Activated naive CD8-positive, alpha-beta T cell (primary cell): ENCODE results near the gene LCNL1.
"Not testable (repeated sequence)": the region's sequence is repeated elsewhere in the genome, so short reads cannot be mapped to it uniquely, and the experiment has no call there.

Experiments used
- H3K27ac Mint-ChIP-seq: one replicate; pipeline ENCODE4 v1.8.0; 2021; ENCODE audit warnings: mixed read lengths
- H3K27me3 Mint-ChIP-seq: one replicate; pipeline ENCODE4 v1.8.0; 2021; ENCODE audit warnings: mixed read lengths
- H3K36me3 Mint-ChIP-seq: one replicate; pipeline ENCODE4 v1.8.0; 2021; ENCODE audit warnings: mixed read lengths
- H3K4me1 Mint-ChIP-seq: one replicate; pipeline ENCODE4 v1.8.0; 2021; ENCODE audit warnings: low read depth, mixed read lengths
- H3K4me3 Mint-ChIP-seq: one replicate; pipeline ENCODE4 v1.8.0; 2021; ENCODE audit warnings: mild to moderate bottlenecking, mixed read lengths
- H3K9me3 Mint-ChIP-seq: one replicate; pipeline ENCODE4 v1.8.0; 2021; ENCODE audit warnings: low read depth, mixed read lengths

The LCNL1 gene

DNA sequence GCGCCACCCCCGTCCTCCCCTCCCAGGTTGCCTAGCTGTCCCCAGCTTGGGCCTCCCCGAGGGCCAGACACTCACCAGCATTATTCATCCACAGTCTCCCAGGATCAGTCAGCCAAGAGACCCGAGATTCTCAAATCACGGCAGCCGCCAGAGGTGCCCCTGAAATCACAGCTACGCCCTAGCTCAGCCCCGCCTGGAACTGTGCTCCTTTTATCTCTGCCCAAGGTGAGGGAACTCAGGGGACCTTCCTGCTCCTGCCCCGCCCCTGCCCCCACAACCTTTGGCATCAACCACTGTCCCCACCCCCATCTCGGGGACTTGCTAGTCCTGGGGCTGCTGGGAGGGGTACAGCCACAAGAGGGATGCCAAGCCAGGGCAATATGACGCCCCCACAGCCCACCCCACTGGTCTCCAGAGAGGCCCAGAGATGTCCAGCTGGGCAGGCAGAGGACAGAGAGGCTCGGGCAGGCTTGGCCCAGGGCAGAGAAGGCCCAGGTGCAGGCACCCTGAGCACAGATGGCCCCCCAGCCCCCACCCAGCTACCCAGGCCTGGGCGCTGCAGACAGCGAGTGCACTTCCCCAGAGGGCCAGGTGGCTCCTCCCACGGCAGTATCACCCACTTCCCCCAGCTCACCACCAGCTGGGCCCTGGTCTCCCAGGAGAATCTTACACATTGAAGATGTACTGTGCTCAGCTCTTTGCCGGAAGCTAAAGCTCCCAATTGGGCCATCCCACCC is 49.3 kb downstream of the LCNL1 start, which contains the start of gene FUT7:
TSS of gene FUT7 (minus strand) at position 185 of the 737 bp plus-strand sequence. CDS start at position 88, 97 bp downstream.
- peak within 1 kb of the TSS; percentile 57 for H3K4me3 Mint-ChIP-seq
- no peaks in the 10 kb centered on the region for H3K27me3 Mint-ChIP-seq
- H3K36me3 Mint-ChIP-seq, result no peaks in the 10 kb centered on the region
- H3K27ac Mint-ChIP-seq, result no peak within 1 kb of the TSS
- peaks cover 42% of the 10 kb centered on the region for H3K4me1 Mint-ChIP-seq
- no peaks in the 10 kb centered on the region for H3K9me3 Mint-ChIP-seq

DNA sequence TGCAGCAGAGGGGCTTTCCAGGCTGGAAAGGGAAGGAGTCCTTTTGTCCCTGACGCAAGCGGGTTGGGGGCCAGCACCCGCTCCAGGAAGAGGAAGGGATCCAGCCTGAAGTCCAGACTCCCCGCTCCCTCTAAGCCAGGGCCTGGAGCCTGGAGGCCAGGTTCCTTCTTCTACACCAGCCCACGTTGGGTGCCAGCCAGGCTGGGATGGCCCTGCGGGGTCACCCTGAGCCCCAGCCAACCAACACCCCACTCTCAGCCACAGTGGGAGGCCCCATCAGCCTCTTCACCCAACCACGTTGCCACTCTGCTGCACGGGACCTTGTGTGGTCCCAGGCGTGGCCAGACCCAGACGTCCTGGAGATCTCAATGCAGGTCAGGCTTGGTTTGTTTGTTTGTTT is 50.1 kb downstream of the LCNL1 start:
- Mint-ChIP-seq H3K27ac (no peak overlapping the region), H3K27me3 (no peaks in the 10 kb centered on the region), H3K4me3 (peak overlapping the region; percentile 23), H3K4me1 (peaks cover 39% of the 10 kb centered on the region), H3K36me3 (no peaks in the 10 kb centered on the region), H3K9me3 (no peaks in the 10 kb centered on the region)

- not testable (repeated sequence) for H3K27ac Mint-ChIP-seq, H3K9me3 Mint-ChIP-seq, H3K36me3 Mint-ChIP-seq, H3K27me3 Mint-ChIP-seq, H3K4me3 Mint-ChIP-seq
- H3K4me1 Mint-ChIP-seq, result peaks cover 39% of the 10 kb centered on the region
Observed at GRCh38 chr9:137033481-137033880, 50.7 kb downstream of the LCNL1 start.

DNA sequence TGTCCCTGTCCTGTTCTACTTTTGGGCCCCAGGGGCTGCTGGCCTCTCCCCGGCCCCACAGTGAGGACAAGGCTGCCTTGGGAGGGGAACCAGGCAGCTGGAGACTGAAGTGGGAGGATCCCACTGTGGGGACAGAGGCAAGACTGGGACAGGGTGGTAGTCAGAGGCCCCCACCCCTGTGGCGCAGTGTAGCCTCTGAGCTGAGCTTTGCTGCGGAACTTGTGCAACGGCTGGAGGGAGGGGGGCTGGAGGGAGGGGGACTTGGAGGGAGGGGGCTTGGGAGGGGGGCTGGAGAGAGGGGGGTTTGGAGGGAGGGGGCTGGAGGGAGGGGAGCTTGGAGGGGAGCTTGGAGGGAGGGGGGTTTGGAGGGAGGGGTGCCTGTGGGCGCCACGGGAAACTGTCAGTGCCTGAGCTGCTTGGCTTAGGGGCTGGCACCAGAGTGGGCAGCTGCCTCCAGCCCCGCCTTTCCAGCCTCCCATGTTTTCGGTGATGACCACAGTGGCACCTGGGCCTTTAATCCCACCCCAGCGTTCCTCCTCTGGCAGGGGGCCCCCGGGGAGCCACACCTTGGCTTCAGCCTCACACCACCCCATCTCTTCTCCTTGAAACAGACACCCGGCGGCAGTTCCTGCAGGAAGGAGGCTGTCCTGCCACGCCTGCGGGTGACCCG is 51.4 kb downstream of the LCNL1 start:
- no peaks in the 10 kb centered on the region for H3K9me3 Mint-ChIP-seq
- peaks cover 37% of the 10 kb centered on the region for H3K4me1 Mint-ChIP-seq
- H3K27me3 Mint-ChIP-seq, result no peaks in the 10 kb centered on the region
- H3K36me3 Mint-ChIP-seq, result no peaks in the 10 kb centered on the region
- peak overlapping the region; percentile 46 for H3K27ac Mint-ChIP-seq
- H3K4me3 Mint-ChIP-seq, result peak overlapping the region; percentile 48

DNA sequence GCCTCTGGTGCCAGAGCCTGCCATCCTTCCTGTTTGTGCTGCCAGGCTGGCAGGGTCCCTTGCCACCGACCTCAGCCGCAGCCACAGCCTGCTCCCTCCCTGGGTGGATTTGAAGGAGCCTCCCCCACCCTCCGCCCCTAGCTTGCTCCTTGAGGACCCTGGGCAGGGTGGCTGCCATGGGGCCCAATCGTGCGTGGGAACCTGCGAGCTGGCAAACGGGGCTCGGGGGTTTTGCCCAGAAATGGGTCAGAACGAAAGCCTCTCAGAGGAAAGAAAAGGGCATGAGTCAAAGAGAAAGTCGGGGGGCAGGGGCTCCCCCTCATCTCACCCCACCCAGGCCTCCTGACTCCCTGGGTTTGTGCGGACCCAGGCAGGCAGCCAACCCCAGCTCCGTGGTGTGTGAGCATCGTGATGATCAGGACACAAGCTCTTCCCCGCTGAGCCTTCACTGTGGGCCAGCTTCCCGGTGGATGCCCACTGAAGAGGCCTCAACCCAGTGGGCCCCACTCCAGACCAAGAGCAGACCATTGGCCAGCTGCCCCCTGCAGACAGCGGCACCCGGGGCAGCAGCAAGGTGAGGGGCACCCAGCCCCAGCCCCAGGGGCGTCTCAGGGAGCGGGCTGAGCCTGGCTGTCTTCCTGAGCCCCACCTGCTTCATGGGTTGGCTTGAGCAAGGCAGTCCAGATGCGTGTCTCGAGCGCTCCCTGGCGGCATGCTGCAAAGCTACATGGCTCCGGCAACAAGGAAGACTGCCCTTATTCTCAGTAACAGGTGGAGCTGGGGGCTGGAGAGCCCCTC is 52.1 kb downstream of the LCNL1 start:
- no peaks in the 10 kb centered on the region for H3K36me3 Mint-ChIP-seq
- peak overlapping the region; percentile 48 for H3K4me3 Mint-ChIP-seq
- peak overlapping the region; percentile 46 for H3K27ac Mint-ChIP-seq
- no peaks in the 10 kb centered on the region for H3K27me3 Mint-ChIP-seq
- H3K4me1 Mint-ChIP-seq, result peaks cover 31% of the 10 kb centered on the region
- H3K9me3 Mint-ChIP-seq, result no peaks in the 10 kb centered on the region
